ENCODE measurements around the gene SRD5A2. TPM values are rescaled to one million over a fixed set of nuclear protein-coding genes. Genes with fewer than 3 reads are reported as not detected.
"Not testable (repeated sequence)": the region's sequence is repeated elsewhere in the genome, so short reads cannot be mapped to it uniquely, and the experiment has no call there.

Gene SRD5A2
- total RNA-seq, 1 experiment from 2014 or later: not detected

- no peak for DNase-seq (ENCODE audit: low read depth, low spot score)
- in situ Hi-C loops (cut with HindIII; ENCODE audit: low pct_unique_long_range_greater_than_20kb, low sequenced_read_pairs): no loop called here
Measured at GRCh38 chr2:31504311-31504710, 76.4 kb downstream of the SRD5A2 start.

GRCh38 chr2:31496451-31496874 is 84.3 kb downstream of the SRD5A2 start:
- DNase-seq (ENCODE audit: low read depth, low spot score); in situ Hi-C loops (cut with HindIII; ENCODE audit: low pct_unique_long_range_greater_than_20kb, low sequenced_read_pairs): not testable (repeated sequence)

- DNase-seq (ENCODE audit: low read depth, low spot score); in situ Hi-C loops (cut with HindIII; ENCODE audit: low pct_unique_long_range_greater_than_20kb, low sequenced_read_pairs): not testable (repeated sequence)
Measured at GRCh38 chr2:31489339-31489738, 91.4 kb downstream of the SRD5A2 start.

- DNase-seq (ENCODE audit: low read depth, low spot score): no peak
- in situ Hi-C loops (cut with HindIII; ENCODE audit: low pct_unique_long_range_greater_than_20kb, low sequenced_read_pairs): no loop called here
Measured at GRCh38 chr2:31483246-31483645, 97.5 kb downstream of the SRD5A2 start.

- no peak for DNase-seq (ENCODE audit: low read depth, low spot score)
- in situ Hi-C loops (cut with HindIII; ENCODE audit: low pct_unique_long_range_greater_than_20kb, low sequenced_read_pairs): no loop called here
Measured at GRCh38 chr2:31476511-31477180, 104.1 kb downstream of the SRD5A2 start.

GRCh38 chr2:31475692-31476091 is 105.0 kb downstream of the SRD5A2 start:
- in situ Hi-C loops (cut with HindIII; ENCODE audit: low pct_unique_long_range_greater_than_20kb, low sequenced_read_pairs): no loop called here
- peak; percentile 36 for DNase-seq (ENCODE audit: low read depth, low spot score)

GRCh38 chr2:31474296-31474695 is 106.4 kb downstream of the SRD5A2 start:
- DNase-seq (ENCODE audit: low read depth, low spot score): no peak
- in situ Hi-C loops (cut with HindIII; ENCODE audit: low pct_unique_long_range_greater_than_20kb, low sequenced_read_pairs): no loop called here

Other genes starting within 250 kb of the SRD5A2 start
- 0.05 TPM in 1 of 2 replicates, not detected in the other for gene XDH, start 166.2 kb downstream of the SRD5A2 start, total RNA-seq (2014; rRNA removed; shearing (Covaris generic))